HG03045 (cell line): Measurements from ENCODE around the gene MFSD2B.

ENCODE experiments used
- ATAC-seq: cut with Tn5 transposase; IDR thresholded peaks from one replicate; pipeline ENCODE4 v1.9.1; 2021; ENCODE audit warnings: mild to moderate bottlenecking, moderate library complexity; ENCODE audit not compliant: unreplicated experiment

The MFSD2B gene

GRCh38 chr2:24049485-24050021, 39.7 kb downstream of the MFSD2B start, which contains the start of gene FKBP1B:
FKBP1B (plus strand) TSS chr2:24049741; CDS start chr2:24049850, 109 bp downstream.
- no peak for ATAC-seq

GRCh38 chr2:24050041-24050979, 40.4 kb downstream of the MFSD2B start:
- ATAC-seq = no peak

- no peak for ATAC-seq
These were observed 41.9 kb downstream of the MFSD2B start for GRCh38 chr2:24051833-24052232.

- ATAC-seq = no peak
These were observed 43.1 kb downstream of the MFSD2B start for GRCh38 chr2:24052951-24053350.

GRCh38 chr2:24054366-24055010, 44.6 kb downstream of the MFSD2B start:
- no peak for ATAC-seq

GRCh38 chr2:24055750-24056149, 45.9 kb downstream of the MFSD2B start:
- ATAC-seq = no peak

GRCh38 chr2:24058564-24059271, 48.8 kb downstream of the MFSD2B start:
- ATAC-seq = no peak

- no peak for ATAC-seq
These were observed 55.5 kb downstream of the MFSD2B start for GRCh38 chr2:24065341-24065740.

- ATAC-seq = no peak
These were observed 62.4 kb downstream of the MFSD2B start for GRCh38 chr2:24072259-24072658.

- no peak for ATAC-seq
These were observed 63.9 kb downstream of the MFSD2B start for GRCh38 chr2:24073816-24074215.

- ATAC-seq = no peak
These were observed 65.4 kb downstream of the MFSD2B start for GRCh38 chr2:24075259-24075658.
